GM19438 (cell line): ENCODE results near the gene RAPGEF3.

Experiments used
- ATAC-seq: cut with Tn5 transposase; IDR thresholded peaks from one replicate; pipeline ENCODE4 v1.9.1; 2021; ENCODE audit warnings: low read depth; ENCODE audit not compliant: unreplicated experiment

The RAPGEF3 gene

DNA sequence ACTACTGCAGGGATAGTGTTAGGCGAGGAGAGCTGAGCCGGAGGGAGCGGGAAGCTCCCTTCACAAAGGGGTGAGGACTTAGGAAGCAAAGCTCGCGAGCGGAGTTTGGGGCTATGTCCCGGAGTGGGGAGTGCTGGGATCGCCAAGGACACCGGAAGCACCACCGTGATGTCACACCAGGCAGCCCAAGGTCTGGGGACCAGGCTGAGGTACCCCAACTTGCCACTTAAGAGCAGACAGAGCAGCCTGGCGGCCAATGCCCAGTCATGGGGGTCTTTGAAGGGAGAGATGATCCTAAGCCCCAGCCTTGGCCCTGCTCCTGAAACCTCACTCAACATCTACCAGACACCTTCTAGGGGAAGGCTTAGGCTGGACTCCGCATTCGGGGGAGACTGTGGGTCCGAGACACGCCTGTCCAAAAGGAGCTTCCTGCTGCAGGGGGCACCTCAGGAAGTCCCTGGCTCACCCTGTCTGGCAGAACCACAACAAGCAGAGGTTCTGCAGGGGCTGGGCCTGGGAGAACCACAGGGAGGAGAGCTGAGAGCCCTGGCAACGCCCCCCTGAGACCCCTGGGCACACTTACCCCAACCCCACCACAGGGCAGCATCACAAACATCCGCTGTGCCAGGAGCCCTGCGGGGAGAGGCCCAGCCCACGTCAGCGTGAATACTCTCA, 32.1 kb upstream of the RAPGEF3 start:
- no peak for ATAC-seq

DNA sequence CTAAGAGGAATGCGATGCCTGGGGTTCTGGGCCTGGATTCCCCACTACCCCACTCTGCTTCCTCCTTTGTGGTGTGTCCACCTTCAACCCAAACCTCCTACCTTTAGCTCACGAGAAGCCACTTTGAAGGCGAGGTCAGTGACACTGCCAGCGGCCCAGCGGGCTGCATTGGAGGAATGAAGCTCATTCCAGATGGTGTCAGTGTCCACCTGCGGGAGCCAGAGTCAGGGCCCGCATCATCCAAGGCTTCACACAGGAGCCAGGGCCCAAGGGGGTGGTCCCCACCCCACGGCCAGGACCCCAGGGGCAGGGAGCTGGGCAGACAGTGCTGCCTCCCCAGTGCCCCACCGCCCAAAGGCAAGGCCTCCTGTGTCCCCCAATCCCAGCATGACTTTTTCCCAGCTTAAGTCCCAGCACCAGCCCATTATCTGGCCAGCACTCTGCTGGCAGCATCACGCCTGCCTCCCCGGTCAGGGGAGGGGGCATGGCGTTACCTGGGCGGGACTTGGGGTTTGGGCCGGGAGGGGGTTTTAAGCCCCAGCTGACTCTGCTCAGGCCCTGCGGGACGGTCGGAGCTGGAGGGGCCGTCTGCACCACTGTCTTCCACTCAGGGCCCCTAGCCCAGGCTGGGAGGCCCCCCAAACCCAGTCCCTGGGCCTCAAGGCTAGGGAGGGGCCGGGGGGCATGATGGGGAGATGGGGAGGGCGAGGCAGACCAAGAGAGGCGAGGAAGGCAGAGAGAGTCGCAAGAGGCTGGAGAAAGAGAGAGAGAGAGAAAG, 31.2 kb upstream of the RAPGEF3 start:
- no peak for ATAC-seq

DNA sequence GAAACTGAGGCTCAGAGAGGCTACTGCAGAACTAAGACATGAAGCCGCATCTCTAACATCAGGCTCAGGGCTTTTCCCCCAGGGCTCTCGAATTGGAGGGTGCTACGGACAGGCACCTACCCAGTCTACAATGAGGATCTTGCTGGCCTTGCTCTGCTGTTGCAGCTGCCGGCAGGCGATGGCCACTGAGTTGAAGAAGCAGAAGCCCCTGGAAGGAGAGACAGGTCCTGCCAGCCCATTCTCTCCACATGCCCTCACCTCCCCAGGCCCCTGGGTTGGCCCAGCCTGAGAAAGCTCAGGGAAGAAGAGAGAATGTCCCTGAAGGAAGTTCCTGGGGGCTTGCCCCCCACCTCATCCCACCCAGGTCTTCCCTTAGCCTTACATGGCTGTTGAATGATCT, 30.5 kb upstream of the RAPGEF3 start:
- no peak for ATAC-seq

DNA sequence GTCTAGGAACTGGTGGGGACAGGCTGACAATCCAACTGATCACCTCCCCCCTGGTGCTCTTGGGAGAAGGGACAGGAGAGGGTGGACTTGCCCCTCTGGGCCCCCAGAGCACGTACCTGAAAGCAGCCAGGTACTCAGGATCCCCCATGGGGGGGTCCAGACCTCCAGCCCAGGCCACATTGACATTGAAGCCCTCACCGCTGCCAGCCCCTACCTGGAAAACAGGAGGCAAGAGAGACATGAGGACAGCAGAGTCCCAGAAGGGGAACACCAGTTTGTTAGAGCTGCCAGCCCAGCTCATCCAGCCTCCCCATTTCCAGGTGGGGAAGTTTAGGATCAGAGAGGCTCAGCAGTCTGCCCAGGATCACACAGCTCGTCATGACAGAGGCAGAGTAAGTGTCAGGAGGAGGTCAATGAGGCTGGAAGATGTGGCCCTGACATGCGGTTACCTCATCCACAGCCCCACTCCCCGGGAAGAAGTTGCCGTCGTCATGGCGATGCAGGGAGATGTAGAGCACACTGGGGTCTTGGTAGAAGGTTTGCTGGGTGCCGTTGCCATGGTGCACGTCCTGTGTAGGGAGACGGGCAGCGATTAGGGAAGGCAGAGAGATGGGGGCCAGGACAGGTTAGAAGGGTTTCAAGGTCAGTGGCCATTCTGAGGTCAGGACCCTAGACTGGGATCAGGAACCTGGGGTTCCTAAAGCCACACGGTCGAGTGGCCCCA, 29.1 kb upstream of the RAPGEF3 start:
- no peak for ATAC-seq

DNA sequence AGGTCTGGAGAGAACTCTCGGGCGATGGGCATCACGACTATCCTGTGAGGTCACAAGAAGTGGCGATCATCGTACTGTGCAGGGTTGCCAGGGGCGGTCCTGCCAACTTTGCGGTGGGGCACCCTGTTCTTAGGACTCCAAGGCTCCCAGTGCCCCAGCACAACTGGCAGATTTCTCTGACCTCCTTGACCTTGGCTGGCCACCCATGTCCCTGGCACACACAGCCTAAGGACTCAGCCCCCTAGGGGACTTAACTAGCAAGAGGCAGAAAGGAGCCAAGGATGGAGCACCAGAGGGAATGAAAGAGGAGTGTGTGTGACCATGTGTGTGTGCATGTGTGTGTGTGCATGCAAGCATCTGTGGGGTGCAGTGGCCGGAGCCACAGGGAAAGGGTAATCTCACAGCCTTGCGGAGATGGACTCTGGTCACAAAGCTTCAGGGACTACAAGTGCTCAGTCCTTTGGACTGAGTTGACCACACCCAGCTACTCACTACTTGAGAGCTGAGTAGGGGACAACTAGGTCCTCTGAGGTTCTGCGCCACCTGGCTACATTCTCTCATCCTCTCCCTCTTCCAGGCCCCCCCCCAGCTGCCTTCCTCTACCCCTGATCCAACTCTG, 28.1 kb upstream of the RAPGEF3 start:
- no peak for ATAC-seq

DNA sequence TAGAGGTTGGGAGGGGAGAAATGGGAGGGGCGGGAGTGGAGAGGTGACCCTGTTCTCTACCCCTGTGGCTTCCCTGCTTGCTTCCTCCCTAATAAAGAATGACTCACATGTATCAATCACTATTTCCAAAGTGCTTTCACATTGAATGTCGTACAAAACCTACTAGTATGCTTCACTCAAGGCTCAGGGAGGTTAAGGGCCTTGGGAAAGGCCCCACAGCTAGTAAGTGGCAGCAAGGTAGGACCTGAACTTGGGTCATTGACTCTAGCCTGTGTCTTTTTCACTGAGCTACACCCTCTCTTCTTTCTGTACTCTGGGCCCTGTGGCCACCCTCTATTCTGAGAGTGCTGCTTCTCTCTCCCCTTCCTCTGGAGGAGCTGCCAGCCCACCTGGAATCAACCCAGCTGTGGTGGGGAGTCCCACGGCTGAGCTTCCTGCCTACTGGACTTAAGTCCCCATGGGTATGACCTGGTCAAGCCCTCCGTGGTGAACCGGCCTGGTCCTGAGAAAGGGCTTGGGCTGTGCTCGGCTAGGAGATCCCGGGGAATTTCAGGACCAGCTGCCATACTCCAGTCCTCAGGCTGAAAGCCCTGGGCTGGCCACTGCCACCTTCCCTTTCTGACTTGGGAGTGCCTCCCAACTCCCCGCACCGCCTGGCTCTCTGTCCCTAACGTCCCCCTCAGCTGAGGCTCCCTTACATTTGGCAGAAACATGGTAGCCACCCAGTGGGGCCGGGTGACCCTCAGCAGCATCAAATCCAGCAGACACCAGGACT, 27.4 kb upstream of the RAPGEF3 start:
- ATAC-seq, result no peak

DNA sequence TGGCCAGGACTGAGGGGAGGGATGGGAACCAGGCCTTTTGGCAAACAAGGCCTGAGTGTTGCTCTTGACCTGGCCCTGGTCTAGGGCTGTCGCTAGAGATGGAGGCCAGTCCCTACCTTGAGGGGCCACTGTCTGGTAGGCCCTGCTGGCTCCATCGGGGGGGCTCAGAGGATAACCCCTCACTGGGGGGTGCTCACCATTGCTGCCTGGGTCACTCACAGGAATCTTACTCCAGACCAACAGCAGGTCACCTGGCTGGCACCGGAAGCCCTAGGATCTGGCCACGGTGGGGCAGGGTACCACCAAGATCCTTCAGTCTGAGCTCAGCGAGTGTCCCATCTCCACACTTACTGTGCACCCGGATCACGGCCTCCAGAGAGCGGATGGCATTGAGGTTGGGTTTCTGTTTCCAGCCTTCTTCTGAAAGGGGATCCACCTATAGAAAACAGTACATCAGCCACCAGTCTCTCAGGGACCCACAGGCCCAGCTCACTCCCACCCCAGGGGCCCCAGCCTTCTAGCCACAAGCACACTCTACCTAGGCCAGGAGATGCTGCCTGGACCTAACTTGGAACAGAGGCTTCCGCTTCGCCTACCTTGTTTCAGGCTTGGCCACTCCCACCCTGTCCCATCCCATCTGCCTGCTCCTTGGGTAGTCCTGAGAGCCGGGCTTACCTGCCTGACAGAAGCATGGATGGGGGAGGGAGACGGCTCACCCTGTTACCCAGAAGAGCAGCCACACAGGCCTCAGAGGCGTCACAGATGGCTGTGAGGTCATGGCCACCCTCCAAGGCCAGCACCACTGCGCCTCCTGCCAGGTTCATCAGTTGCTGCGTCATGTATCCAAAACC, 26.6 kb upstream of the RAPGEF3 start:
- no peak for ATAC-seq

DNA sequence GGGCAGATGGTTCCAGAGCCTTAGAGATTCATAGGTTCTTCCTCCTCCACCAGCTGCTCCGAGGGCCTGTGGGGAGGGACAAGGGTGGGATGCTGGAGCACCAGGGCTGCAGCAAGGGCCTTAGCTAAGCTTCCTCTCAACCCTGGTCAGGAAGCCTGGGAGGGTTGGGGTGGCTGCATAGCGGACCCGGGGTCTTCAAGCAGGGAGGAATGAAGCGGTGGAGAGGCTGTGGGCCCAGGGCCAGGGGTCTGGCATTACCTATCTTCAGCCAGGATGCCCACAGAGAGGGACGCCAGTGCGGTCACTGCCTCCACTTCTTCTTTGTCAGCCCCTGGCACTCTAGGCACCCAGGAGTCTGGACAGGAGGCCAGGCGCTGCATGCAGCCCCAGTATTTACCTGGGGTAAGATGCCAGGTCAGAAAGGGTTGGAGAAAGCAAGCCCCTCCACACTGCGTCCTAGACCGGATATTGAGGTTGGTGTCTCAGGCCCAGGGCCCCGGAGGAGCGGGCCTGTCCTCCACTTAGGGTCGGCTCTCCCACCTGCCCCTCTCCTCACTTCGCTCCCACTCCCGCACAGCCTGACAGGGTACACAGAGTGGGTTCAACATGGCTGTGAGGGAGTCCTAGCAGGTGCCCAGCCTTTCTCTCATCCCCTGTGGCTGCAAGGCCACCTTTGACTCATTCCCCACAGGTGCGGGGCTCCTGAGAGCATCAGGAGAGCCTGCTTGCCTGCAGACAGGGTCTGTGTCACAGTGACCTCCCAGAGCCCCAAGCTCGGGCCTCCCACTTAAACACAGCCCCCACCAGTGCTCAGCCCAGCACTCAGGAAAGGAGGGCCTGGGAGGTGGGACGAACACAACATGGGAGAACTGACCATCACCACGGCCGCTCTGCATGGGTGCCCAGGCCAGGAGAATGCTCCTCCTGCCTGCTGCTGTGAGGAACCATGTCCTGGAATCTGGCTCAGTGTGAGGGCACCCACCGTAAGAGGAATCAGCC, 25.4 kb upstream of the RAPGEF3 start:
- ATAC-seq, result no peak

DNA sequence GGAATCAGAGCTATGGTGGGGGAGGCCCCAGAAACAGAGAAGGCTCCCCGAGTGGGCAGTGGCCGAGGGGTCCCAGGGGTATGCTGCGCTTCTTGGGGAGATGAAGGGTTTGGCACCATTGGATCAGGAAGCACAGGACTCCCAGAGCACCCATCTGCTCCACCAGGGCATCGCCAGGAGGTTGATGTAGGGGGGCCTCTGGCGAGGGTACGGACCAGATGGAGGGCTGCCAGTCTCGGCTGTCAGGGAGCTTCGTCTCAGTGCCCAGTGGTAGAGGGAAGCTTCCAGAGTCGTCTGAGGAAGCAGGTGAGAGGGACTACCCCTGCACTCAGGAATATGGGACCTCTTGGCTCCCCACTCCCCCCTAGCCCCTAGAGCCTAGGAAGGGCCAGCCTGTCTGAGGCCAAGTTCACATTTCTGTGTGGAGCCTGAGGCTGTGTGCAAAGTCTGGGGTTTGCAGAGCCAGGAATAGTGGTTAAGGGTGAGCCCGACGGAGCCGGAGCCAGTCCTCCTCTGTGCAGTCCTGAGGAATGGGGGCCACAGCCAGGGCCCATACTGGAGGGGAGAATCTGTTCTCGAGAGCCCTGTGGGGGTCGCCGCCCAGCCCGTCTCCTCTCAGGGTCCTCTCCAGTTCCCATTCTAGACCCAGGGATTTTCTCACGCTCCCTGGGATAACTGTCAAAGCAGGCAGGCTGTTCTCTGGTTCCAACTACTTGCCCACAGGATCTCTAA, 24.5 kb upstream of the RAPGEF3 start:
- no peak for ATAC-seq

DNA sequence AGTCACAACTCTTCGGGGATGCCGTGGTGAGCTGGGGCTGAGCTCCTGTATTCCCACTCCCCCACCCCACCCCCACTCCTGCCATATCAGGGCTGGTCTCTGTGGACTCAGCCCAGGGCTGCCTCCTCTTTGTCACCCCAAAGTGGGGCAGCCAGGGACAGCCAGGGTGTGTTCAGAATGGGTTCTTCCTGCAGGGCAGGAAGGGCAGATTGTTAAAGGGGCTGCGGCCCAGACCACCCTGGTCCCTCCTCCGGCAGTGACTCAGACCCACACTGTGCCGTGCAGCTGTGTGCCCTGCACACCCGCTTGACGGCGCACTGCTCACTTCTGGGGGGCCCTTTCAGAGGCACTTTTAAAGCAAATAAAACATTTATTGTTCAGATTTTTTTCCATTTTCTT, 23.7 kb upstream of the RAPGEF3 start:
- ATAC-seq, result no peak

DNA sequence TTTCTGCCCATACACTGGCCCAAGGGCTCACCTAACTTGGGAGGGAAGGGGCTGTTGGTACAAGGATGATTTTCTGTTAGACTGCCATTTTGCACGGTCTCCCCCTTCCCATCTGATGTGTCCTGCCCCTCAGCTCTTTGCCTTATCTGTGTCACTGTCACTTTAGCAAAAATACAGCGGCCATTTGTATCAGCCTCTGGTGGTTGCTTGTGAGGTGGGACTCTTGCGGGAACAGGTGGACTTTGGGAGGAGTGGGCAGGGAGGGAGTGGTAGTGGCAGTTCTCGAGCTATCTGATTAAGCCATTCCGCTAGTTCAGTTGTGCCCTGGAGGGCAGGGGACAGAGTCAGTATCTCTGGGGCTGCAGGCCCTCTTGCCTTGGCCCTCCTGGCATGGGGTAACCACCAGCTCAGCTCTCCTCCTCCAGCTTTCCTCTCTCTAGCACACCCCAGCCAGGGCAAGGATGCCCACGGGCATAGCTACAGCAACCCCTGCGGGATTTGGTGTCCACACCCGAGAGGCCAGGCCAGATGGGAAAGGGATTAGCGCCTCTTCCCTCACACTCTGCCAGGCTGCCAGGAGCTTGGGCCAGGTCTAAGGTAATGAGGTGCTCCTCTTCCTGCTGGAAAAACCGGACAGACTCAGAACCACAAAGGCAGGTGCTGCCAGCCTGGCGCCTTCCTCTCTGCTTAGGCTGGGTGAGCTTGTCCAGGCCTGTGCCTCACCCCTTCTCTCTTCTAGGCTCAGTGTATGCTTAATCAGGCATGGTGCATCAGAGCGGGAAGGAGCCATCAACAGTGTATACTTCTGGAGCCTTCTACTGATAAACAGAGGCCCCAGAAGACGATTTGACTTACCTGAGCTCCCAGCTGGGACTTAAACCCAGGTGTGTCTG, 23.0 kb upstream of the RAPGEF3 start:
- no peak for ATAC-seq

DNA sequence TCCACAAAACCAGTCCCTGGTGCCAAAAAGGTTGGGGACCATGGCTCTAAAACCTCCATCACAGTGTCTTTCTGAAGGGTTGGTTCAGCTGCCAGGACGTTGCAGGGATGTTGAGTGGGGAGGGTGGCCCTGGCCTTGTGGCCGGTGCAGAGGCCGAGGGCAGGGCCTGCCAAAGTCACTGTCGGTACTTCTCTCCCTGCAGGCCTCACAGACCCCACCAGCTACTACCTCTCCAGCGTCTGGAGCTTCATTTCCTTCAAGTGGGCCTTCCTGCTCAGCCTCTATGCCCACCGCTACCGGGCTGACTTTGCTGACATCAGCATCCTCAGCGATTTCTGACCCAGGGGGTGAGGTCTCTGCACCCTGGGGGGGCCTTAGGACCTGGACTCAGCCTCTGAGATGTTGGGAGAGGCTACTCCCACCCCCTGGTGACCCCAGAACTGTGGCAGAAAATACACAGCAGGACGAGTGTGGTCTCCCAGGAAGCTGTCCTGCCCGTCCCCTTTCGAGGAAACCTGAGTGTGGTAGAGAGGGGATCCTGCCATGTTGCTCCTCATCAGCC, 21.3 kb upstream of the RAPGEF3 start:
- ATAC-seq, result no peak

DNA sequence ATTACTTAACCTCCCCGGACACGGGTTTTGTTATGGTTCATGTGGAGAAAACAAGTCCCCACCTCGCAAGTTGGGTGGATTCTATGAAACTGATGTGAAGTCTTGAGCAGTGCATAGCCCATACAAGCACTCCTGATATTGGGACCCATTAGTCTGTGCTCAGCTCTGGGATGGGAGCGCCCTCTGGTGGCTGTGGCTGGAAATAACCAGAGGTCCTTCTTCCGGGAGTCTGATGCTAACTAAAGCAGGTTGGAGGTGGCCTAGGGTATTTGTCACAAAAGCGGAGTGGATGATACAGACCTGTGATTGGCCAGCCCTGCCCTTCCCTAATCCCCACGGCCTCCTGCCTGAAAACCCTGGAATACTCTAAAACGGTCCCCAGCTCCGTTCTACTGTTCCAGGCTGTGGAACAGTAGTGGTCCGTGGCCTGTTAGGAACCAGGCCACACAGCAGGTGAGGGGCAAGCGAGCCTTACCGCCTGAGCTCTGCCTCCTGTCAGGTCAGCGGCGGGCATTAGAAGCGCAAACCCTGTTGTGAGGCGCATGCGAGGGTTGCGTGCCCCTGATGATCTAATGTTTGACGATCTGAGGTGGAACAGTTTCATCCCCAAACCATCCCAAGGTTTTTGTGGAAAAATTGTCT, 20.7 kb upstream of the RAPGEF3 start:
- ATAC-seq, result peak; percentile 84

DNA sequence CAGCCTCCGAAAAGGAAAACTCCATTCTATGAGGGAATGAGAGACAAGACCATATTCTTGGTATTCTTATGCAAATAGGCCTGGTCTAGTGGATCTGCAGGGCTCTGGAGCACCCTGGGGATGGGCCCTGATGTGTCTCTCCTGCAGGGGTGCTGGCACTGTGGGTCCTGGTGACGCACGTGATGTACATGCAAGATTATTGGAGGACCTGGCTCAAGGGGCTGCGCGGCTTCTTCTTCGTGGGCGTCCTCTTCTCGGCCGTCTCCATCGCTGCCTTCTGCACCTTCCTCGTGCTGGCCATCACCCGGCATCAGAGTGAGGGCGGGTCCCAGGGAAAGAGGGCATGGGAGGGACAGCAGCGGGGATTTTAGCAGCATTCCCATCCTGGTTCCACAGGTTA, 20.2 kb upstream of the RAPGEF3 start:
- no peak for ATAC-seq

DNA sequence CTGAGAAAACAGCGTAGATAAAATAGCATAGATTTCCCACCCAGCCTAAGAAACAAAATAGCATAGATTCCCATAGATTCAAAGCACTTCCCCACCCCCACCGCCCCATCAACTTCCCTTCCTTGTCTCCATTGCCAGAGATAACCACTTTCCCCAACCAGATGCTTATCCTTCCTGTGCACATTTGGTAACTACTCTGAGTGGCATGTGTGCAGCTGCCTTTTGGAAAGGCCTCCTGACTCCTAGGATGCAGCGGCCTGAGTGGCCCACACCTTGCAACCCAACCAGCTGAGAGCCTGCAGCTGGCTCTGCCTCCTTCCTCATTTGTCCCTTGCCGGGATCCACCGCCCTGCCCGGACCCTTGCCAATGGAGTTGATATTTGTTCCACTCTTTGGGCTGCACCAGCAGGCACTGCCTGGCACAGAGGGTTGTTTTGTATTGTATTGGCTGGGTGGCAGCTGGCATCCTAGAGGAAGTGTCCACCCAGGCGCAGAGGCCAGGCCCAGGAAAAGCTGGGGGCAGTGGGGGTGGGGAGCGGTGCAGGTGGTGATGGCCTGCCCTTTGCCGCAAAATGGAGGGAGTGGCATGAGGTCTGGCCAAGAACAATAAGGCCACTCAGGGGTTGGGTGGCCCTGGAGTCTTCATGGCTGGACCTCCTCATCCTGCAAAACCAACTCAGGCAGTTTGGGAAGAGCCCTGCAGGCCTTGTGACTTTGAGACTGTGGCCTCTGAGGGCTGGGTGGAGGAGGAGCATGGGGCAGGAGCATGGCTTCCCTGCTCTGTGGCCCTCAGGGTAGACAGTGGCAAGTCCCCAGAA, 19.3 kb upstream of the RAPGEF3 start:
- ATAC-seq, result no peak
